PC-3 (cell line): ENCODE measurements around the gene RNF125.

Experiments
- CTCF ChIP-seq: fragments of 300-600 bp; sonication (generic); conservative IDR thresholded peaks from 2 replicates; pipeline ENCODE4 v1.5.1; 2017; ENCODE audit warnings: antibody characterized with exemption, low read depth, mild to moderate bottlenecking, low read length
- EZH2 ChIP-seq: fragments of 300-600 bp; sonication (generic); IDR thresholded peaks from one replicate; pipeline ENCODE4 v1.6.1; 2017; ENCODE audit warnings: antibody characterized with exemption, mild to moderate bottlenecking, low read length; ENCODE audit not compliant: unreplicated experiment
- EZH2phosphoT487 ChIP-seq: fragments of 300-600 bp; sonication (generic); IDR thresholded peaks from 2 replicates; pipeline ENCODE4 v1.6.1; 2018; ENCODE audit warnings: mild to moderate bottlenecking, antibody characterized with exemption, low read length, borderline replicate concordance

DNA sequence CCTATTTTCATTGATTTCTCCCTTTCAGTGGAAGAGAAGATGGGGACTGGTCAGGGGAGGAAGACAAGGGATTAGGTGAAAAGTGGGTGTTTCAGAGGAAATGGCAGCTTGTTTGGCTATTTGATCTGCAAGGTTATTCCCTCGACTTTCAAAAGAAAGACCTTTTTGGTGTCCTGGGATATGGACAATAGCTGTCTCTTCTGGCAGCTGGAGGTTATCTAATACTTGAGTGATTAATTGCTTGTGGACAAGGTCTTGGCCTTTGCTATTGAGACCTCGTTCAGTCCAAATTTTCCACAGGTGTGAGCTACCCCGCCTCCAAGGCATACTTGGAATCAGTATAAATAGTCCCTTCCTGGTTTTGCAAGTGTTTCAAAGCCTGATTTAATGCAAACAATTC lies 42.4 kb upstream of the RNF125 start:
- TF ChIP-seq CTCF (no peak), EZH2 (no peak), EZH2phosphoT487 (no peak)
